Putamen (tissue), 1 donor: ENCODE measurements around the gene CSTB.

Experiments
- DNase-seq: peaks from one replicate; pipeline ENCODE4 v3.0.0-alpha.2; 2016; ENCODE audit warnings: low spot score

Gene CSTB

GRCh38 chr21:43767498-43767983, 8.6 kb downstream of the CSTB start:
- no peak for DNase-seq

- DNase-seq = no peak
Measured at GRCh38 chr21:43766734-43767497, 9.2 kb downstream of the CSTB start.

- no peak for DNase-seq
Measured at GRCh38 chr21:43764576-43765495, 11.3 kb downstream of the CSTB start.

GRCh38 chr21:43763901-43764523, 12.1 kb downstream of the CSTB start:
- no peak for DNase-seq

GRCh38 chr21:43762303-43763128, 13.6 kb downstream of the CSTB start:
- no peak for DNase-seq

- DNase-seq = no peak
Measured at GRCh38 chr21:43761886-43762285, 14.2 kb downstream of the CSTB start.

GRCh38 chr21:43760391-43760958, 15.6 kb downstream of the CSTB start:
- no peak for DNase-seq

- no peak for DNase-seq
Measured at GRCh38 chr21:43759651-43760050, 16.5 kb downstream of the CSTB start.

- no peak for DNase-seq
Measured at GRCh38 chr21:43758811-43759210, 17.3 kb downstream of the CSTB start.

GRCh38 chr21:43758111-43758641, 17.9 kb downstream of the CSTB start:
- DNase-seq = no peak

GRCh38 chr21:43757601-43758000, 18.5 kb downstream of the CSTB start:
- DNase-seq = no peak

GRCh38 chr21:43755820-43756594, 20.1 kb downstream of the CSTB start:
- no peak for DNase-seq

GRCh38 chr21:43754948-43755781, 20.9 kb downstream of the CSTB start:
- no peak for DNase-seq

- DNase-seq = no peak
Measured at GRCh38 chr21:43753439-43753799, 22.7 kb downstream of the CSTB start.

- no peak for DNase-seq
Measured at GRCh38 chr21:43752758-43753438, 23.2 kb downstream of the CSTB start.

- DNase-seq = no peak
Measured at GRCh38 chr21:43751955-43752591, 24.0 kb downstream of the CSTB start.

GRCh38 chr21:43750339-43751033, 25.6 kb downstream of the CSTB start:
- DNase-seq = no peak
